Activated CD8-positive, alpha-beta T cell treated with anti-CD3 and anti-CD28 coated beads for 36 hours (primary cell): ENCODE results near the gene LAMA3. TPM values are rescaled to one million over a fixed set of nuclear protein-coding genes. Genes with fewer than 3 reads are reported as not detected.

Experiments
- ATAC-seq: fragments of 200-7000 bp; cut with Tn5 transposase; one replicate; pipeline ENCODE4 v1.10.0; 2021; ENCODE audit warnings: mild to moderate bottlenecking, moderate library complexity
- CTCF ChIA-PET: fragments of 350-600 bp; sonication (Branson Sonifier 250); formaldehyde crosslinking; loops from one replicate; lab custom pipeline; 2021; ENCODE audit warnings: antibody characterized with exemption; lab: Charles Lee
- POLR2A ChIA-PET: fragments of 350-600 bp; sonication (Branson Sonifier 250); formaldehyde crosslinking; loops from one replicate; lab custom pipeline; 2021; ENCODE audit warnings: antibody characterized with exemption; lab: Charles Lee
- DNase-seq: peaks from one replicate; pipeline ENCODE4 v3.0.0-alpha.2; 2020
- H3K27ac Mint-ChIP-seq: one replicate; pipeline ENCODE4 v1.8.0; 2021; ENCODE audit warnings: mild to moderate bottlenecking, mixed read lengths
- H3K27me3 Mint-ChIP-seq: one replicate; pipeline ENCODE4 v1.8.0; 2021; ENCODE audit warnings: mixed read lengths
- H3K36me3 Mint-ChIP-seq: one replicate; pipeline ENCODE4 v1.8.0; 2021; ENCODE audit warnings: low read depth, mixed read lengths
- H3K4me1 Mint-ChIP-seq: one replicate; pipeline ENCODE4 v1.8.0; 2021; ENCODE audit warnings: low read depth, mixed read lengths
- H3K4me3 Mint-ChIP-seq: one replicate; pipeline ENCODE4 v1.8.0; 2021; ENCODE audit warnings: mild to moderate bottlenecking, moderate library complexity, mixed read lengths
- H3K9me3 Mint-ChIP-seq: one replicate; pipeline ENCODE4 v1.8.0; 2021; ENCODE audit warnings: mixed read lengths
- intact Hi-C: fragments of 100-400 bp; cut with micrococcal nuclease; formaldehyde crosslinking; loops from one replicate; pipeline ENCODE4 v1.10.0; 2022
- total RNA-seq, 2 experiments: library from RNA; stranded (reverse); gene quantifications; one replicate each; pipeline ENCODE4 v1.2.3, GENCODE V29; 2021
- TF ChIP-seq, protein P1 (sequence below): fragments of 200-600 bp; IDR thresholded peaks from one replicate; pipeline ENCODE4 v1.8.0; 2022; ENCODE audit warnings: antibody characterized with exemption, mild to moderate bottlenecking

Gene LAMA3
- total RNA-seq, 2 experiments from 2014 or later = 0.05 TPM; not detected in 1

DNA sequence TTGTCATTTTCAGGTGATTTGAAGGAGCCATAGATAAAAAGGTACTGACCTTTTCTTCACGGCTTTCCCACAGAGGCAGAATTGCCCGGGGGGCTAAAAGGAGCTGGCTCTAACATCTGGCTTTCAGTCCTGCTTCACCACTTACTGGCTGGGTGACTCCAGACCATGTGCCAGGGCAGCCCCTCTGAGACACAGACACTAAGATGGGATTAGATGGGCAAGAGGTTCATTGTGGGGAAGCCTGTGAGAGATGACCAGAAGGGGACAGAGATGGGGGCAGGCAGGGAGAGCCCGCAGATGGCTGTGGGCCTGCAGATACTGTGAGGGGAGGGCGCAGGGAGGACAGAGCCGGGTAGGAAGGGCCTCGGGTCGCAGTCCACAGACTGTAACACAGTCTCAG is 250.6 kb downstream of the LAMA3 start:
- intact Hi-C loops = no loop called here
- no peak overlapping the region for H3K4me3 Mint-ChIP-seq
- ChIA-PET POLR2A (interaction anchor here (1.6 kb wide), 1 partner anchor 10 kb away, joined by 4 read pairs; no protein-coding TSS in a partner anchor), CTCF (interaction anchor here (1.7 to 3.1 kb wide), 2 partner anchors 11 to 21 kb away, joined by 5 to 14 read pairs; no protein-coding TSS in a partner anchor)
- no peak overlapping the region for H3K27ac Mint-ChIP-seq
- H3K36me3 Mint-ChIP-seq = no peaks in the 10 kb centered on the region
- no peak for ATAC-seq
- H3K4me1 Mint-ChIP-seq = peaks cover 64% of the 10 kb centered on the region
- peaks cover 5% of the 10 kb centered on the region for H3K27me3 Mint-ChIP-seq
- H3K9me3 Mint-ChIP-seq = no peaks in the 10 kb centered on the region
- TF ChIP-seq, protein P1, sequence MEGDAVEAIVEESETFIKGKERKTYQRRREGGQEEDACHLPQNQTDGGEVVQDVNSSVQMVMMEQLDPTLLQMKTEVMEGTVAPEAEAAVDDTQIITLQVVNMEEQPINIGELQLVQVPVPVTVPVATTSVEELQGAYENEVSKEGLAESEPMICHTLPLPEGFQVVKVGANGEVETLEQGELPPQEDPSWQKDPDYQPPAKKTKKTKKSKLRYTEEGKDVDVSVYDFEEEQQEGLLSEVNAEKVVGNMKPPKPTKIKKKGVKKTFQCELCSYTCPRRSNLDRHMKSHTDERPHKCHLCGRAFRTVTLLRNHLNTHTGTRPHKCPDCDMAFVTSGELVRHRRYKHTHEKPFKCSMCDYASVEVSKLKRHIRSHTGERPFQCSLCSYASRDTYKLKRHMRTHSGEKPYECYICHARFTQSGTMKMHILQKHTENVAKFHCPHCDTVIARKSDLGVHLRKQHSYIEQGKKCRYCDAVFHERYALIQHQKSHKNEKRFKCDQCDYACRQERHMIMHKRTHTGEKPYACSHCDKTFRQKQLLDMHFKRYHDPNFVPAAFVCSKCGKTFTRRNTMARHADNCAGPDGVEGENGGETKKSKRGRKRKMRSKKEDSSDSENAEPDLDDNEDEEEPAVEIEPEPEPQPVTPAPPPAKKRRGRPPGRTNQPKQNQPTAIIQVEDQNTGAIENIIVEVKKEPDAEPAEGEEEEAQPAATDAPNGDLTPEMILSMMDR = no peak
- no peak for DNase-seq

DNA sequence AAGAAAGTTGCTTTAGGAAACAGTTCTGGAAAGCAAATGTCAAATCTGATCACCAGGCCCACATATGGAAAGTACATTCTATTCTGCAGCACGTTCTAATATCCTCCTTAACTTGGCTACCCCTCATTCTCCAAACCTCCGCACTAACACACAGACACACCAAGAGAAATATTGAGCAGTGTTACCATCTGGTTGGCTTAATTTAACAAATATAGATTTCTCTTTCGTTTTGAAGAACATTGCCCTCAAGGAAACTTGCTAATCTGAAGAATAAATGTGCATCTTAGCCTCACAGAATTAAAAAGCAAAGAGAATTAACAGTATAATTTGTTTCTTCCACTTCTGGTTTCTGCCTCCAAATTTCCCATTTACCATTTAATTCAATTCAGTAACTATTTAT is 252.5 kb downstream of the LAMA3 start:
- DNase-seq = no peak
- Mint-ChIP-seq H3K9me3 (no peaks in the 10 kb centered on the region), H3K4me3 (no peak overlapping the region), H3K27me3 (peaks cover 7% of the 10 kb centered on the region), H3K27ac (no peak overlapping the region), H3K36me3 (no peaks in the 10 kb centered on the region), H3K4me1 (peaks cover 48% of the 10 kb centered on the region)
- ATAC-seq = no peak
- intact Hi-C loops = no loop called here
- ChIA-PET POLR2A (no interaction called here), CTCF (no interaction called here)
- TF ChIP-seq, protein P1 = no peak

DNA sequence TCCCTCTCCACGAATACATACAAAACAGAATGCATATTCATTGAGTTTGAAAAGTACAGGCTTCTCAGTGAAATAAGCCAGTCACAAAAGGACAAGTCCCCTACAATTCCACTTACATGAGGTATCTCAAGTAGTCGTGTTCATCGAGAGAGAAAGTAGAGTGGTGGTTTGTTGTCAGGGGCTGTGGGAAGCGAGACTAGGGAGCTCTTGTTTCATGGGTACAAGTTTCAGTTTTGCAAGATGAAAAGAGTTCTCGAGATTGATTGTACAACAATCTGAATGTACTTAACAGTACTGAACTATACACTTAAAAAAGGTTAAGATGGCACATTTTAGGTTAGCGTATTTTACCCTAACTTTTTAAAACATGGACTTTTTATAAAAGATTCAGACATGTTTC is 253.9 kb downstream of the LAMA3 start:
- peak overlapping the region; percentile 56 for H3K27ac Mint-ChIP-seq
- DNase-seq = peak; percentile 75
- TF ChIP-seq, protein P1 = no peak
- ChIA-PET POLR2A (interaction anchor here (0.9 to 1.4 kb wide), 2 partner anchors 23 to 73 kb away, joined by 3 to 4 read pairs; no protein-coding TSS in a partner anchor), CTCF (interaction anchor here (1.1 to 1.6 kb wide), 4 partner anchors 9 to 25 kb away, joined by 3 to 6 read pairs (median 4); no protein-coding TSS in a partner anchor)
- H3K4me3 Mint-ChIP-seq = peak overlapping the region; percentile 45
- peak; percentile 86 for ATAC-seq
- H3K4me1 Mint-ChIP-seq = peaks cover 36% of the 10 kb centered on the region
- no peaks in the 10 kb centered on the region for H3K36me3 Mint-ChIP-seq
- no peaks in the 10 kb centered on the region for H3K9me3 Mint-ChIP-seq
- intact Hi-C loops = no loop called here
- peaks cover 7% of the 10 kb centered on the region for H3K27me3 Mint-ChIP-seq

DNA sequence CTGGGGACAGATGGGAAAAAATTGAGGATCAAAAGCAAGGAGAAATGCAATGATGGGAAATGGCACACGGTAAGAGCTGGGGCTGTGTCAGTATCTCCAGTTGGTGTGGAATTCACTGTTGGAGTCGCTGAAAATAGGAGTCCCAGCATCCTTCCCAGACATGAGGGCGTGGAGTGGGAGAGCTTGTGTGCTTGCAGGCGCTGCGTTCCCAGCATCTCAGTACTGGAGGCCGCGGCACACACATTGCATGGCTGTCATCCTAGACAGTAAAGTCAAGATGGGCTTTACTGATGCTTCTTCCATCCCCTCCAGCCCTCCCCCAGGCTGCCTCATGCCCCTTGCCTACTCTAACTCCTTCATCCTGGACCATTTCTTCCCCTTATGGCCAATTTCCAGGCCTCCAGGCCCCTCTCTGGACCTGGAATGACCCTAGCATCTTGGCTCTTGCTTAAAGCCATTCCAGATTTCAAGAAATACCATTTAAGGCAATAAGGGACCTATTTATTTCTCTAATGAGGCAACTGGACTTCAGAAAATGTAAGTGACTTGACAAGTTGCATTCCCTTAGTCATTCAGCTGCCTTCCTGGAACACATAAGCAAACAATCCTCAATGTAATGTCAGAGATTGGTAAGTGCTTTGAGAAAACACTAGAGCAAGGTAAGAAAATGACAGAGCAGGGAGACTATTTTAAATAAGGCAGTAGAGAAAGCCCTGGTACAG is 254.8 kb downstream of the LAMA3 start:
- intact Hi-C loops = no loop called here
- Mint-ChIP-seq H3K36me3 (no peaks in the 10 kb centered on the region), H3K27me3 (peaks cover 7% of the 10 kb centered on the region)

More for the DNA sequence above, 254.8 kb downstream of the LAMA3 start:
- ATAC-seq (no peak), DNase-seq (no peak)
- CTCF ChIA-PET = interaction anchor here (1.3 to 1.6 kb wide), 3 partner anchors 9 to 26 kb away, joined by 3 to 6 read pairs (median 4); no protein-coding TSS in a partner anchor
- POLR2A ChIA-PET = interaction anchor here (0.7 to 0.9 kb wide), 3 partner anchors 15 to 28 kb away, joined by 3 read pairs; no protein-coding TSS in a partner anchor
- peaks cover 26% of the 10 kb centered on the region for H3K4me1 Mint-ChIP-seq
- no peaks in the 10 kb centered on the region for H3K9me3 Mint-ChIP-seq
- H3K4me3 Mint-ChIP-seq = no peak overlapping the region
- H3K27ac Mint-ChIP-seq = no peak overlapping the region
- TF ChIP-seq, protein P1 = no peak
